Activated T-cell treated with anti-CD3 and anti-CD28 coated beads, Interleukin-2, amount 50 U/mL, for 1 hour (primary cell): Measurements from ENCODE around the gene COA8.
A peak's percentile ranks its signal among the peaks of the same experiment; 100 is the strongest.

Experiments used
- DNase-seq: peaks from one replicate; pipeline ENCODE4 v3.0.0-alpha.2; 2020

Gene COA8

DNA sequence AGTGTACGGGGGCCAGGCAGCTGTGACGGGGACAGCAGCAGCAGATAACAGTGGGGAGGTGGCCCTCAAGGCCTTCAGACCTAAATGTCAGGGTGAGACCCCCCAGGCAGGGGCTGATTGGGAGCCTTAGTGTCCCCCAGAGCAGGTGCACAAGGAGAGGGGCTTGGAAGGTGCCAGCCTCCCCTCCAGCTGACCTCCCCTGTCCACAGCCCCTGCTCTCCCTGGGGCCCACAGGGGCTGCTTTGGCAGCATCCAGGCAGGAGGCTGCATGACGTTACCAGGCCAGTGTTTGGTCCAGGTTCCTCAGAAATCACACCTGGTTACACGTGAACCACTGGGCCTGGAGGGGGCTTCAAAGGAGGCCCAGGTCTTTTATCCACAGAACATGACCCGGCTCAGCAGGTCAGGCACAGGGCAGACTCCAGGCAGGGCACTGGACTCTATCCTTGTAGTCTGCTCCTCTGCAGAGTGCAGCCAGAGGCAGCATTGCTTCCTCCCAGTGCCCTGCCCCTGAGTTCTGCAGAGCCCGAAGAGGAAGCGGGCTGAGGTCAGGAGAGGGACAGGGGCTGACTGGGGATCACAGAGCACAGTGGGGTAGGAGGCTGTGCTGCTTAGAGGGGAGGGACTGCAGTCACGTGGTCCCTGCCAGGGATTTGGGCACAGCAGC is 36.4 kb upstream of the COA8 start:
- DNase-seq: no peak

DNA sequence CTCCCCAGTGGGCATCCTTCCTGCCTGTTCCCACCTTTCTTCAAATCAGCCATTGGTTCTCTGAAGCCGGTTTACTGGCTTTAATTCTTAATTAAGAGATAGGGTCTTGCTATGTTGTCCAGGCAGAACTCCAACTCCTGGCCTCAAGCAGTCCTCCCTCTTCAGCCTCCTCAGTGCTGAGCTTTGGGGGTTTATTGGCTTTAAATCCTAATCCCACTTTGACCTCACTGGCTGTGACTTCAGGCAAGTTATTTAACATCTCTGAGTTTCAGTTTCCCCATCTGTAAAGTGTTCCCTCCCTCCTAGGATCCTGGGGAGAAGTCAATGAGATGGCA is 35.9 kb upstream of the COA8 start:
- no peak for DNase-seq

DNA sequence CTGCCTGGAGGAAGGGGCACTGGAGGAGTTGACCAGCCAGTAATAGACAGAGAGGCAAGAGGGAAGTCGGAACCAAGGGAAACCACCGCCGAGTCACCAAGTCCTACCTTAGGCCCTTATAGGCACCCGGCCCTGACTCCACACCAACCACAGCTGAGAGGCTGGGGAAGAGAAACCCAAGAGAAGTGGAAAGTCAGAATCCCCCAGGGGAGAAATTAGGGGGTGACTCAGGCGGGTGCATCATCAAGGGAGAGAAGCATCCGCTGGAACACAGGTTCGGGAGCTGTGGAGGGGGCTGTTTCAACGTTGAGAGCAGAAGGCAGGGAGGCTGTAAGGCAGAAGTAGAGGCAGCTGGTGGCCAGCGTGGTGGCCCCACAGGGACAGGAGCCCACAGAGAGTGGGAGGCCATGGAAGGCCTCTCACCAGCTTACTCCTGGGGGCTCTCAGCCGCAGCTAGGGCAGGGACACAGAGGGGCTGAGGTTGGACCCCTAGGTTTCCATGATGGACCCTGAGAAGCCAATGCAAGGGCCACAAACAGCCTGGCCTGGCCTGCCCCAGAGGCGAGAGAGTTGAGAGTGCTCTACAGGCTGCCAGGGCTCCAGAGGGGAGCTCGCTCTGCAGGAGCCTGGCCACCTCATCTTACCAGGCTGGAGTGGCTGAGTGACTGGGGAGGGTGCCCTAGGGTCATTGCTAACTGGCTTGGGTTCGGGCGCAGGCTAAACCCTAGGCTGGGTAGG is 35.2 kb upstream of the COA8 start:
- DNase-seq: no peak

DNA sequence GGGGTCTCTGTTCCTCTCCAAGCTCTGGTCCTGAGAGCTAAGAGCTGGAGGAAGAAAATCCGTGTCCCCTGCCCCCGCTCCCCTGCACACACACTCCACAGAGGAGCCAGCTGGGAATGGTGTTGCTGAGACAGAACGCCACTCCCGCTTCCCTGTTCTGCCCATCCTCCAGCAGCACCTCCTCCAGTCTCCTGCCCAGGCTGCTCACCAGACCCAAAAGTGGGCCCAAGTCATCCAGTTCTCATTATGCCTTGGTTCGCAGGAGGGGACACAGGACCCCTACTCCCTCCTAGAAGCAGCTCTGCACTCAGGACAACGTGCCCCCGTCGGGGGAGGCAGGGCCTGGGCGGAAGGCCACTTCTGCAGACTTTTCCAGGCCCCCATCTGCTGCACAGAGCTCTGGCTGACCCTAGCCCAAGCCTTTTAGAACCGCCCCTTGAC is 34.6 kb upstream of the COA8 start:
- DNase-seq: no peak

DNA sequence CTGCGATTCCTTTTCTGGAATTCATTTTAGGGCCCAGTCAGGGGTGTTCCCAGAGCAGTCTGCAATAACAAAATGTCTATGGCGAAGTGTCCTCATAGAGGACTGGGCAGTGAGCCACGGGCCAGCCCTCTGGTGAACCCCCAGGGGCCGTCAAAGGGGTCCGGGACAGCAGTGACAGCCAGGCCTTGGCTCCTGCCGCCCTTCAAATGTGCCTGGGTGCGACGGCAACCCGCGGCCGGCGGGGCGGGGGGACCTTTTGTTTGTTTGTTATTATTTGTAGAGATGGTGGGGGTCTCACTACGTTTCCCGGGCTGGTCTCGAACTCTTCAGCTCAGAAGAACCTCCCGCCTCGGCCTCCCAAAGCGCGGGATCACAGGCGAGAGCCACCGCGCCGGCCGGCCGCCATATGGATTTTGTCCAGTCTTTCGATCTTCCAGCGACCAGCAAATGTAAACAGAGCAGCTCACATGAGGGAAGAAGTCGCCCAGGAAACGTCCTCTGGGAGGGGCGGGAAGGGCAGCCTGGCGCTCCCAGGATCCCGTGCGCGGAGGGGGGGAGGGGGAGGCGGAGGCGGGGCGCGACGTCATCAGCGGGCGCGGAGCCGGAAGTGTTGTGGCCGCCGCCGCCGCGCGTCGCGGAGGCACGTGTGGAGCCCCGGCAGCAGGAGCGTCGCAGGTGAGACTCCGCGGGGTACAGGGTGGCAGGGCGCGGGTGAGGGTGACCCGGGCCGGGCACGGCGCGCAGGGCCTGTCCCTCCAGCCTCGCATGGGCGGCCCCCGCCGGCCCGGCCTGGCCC is 34.0 kb upstream of the COA8 start, which contains the start of gene TRMT61A:
TSS of gene TRMT61A (plus strand) at position 610 of the 796 bp plus-strand sequence. CDS start 783 bp downstream, outside the sequence.
- DNase-seq: peak; percentile 84

DNA sequence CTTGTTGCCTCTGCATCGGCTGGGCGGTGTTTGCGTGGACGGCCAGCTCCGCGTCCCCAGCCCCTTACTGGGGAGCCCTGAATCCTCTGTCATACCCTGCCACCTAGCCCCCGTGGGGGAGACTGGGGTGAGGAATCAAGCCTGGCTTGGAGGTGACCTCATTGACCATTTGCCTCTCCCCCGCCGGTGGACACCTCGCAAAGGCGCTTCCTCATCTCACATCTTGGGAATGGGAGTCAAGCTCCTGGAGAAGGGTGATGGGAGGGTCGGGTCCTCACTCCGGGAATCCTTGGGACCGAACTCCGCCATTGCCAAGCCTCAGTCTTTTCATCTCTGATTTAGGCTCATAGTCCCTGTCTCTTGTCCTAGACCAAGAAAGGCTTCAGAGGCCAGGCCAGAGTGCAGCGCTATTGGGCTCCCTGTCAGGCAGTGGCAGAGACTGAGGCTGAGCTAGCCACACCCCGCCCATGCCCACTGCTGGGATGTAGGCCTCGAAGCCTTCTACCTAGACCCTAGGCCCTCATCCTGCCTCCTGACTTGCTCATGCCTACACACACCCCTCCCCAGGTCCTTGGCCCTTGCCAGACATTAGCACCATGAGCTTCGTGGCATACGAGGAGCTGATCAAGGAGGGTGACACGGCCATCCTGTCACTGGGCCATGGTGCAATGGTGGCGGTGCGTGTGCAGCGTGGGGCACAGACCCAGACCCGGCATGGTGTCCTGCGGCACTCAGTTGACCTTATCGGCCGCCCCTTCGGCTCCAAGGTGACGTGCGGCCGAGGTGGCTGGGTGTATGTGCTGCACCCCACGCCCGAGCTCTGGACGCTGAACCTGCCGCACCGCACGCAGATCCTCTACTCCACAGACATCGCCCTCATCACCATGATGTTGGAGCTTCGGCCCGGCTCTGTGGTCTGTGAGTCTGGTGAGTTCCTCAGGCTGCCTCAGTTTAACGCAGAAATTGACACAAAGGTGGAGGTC is 33.1 kb upstream of the COA8 start:
- DNase-seq: no peak

DNA sequence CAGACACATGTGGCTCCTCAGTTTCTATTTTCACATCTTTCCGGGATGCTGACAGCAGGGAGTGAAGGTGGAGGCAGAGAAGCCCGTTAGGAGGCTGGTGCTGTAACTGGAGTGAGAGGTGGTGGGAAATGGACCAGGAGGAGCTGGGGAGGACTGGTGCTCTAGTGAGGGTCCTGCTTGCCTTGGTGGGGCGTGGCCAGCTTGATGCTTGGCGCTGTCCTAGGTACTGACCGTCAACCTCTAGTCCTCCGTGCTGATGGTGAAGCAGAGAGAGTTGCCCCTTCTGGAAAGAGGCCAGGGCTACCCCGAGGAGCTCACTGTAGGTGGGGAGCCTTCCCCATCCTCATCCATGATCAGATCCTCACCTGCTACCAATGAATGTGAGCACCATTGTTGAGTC is 32.4 kb upstream of the COA8 start:
- no peak for DNase-seq

DNA sequence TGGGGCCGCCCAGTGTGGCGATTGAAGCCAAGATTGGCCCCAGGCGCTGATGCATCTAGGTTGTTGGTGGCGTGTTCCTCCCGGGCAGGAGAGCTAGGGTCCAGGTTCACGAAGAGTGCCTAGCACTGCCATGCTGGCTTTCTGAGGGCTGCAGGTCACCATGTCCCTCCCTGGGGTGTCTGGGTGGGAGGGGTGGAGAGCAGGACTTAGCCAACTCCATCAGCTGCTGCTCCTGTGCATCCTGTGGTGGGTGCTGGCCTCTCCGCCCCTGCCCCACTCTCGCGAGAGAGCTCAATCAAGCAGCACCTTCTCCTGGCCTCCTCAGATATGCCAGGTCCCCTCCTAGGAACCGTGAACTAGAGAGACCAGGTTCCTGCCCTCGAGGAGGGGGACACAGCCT is 31.9 kb upstream of the COA8 start:
- no peak for DNase-seq

DNA sequence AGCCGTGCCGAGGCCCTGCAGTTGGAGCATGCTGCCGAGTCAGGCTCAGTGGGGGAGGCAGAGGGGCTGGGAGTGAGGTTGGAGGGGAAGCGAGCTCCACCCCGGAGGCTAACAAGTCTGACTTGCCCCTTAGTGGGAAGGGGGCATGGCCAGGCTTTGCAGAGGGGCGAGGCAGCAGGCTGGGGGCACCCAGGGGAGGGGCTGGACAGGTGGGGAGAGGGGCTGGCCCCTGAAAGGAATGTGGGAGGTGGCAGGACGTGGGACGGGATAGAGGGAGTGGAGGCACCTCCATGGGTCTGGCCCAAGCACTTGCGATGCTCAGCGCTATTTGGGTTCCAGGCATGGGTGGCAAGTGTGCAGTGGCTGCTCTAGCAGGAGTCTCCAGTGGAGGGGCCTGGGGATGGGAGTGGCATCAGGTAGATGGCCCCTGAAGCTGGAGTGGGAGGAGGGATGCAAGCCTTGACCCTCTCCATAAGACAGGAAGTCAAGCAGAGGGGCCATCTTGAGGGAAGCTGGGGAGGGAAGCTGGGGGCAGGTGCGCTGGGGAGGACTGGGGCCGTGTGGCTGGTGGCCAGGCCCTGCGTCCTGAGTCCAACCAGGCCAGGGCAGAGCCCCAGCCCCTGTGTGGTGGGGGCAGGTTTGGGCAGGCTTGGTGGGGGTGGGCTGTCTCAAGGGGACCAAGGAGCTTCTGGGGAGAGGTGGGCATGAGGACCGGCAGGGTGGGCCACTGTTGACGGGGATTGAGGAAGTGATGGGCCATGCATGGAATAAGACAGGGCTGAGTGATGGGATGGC is 31.1 kb upstream of the COA8 start:
- no peak for DNase-seq

DNA sequence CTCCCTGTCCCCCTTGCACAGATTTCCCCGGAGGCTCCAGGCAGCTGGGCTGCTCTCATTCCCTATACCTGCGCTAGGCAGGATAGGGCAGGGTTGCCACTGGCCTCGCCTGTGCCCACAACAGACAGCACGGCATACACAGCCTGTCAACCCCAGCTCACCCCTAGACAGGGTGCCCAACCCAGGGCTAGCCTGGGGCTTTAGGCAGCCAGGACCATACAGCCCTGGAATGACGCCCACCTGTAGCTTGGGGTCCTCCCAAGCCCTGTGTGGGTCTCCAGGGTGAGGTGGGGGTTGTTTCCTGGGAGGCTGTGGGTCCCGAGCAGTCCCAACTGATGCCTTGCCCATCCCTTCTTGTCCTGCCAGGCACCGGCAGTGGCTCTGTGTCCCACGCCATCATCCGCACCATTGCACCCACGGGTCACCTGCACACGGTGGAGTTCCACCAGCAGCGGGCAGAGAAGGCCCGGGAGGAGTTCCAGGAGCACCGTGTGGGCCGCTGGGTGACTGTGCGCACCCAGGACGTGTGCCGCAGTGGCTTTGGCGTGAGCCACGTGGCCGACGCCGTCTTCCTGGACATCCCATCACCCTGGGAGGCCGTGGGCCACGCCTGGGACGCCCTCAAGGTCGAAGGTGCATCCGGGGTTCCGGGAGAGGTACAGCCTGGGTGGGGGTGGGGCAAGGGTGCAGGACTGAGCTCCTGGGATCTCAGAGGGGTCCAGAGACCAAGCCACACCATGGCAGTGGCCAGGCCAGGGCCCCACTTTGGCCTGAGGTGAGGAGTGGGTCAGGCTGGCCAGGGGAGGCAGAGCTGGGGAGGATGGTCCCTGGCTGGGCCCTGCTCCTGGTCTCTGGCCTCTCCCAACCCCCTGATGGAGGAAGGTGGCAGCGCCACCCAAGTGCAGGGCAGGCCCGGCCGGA is 30.3 kb upstream of the COA8 start:
- no peak for DNase-seq

DNA sequence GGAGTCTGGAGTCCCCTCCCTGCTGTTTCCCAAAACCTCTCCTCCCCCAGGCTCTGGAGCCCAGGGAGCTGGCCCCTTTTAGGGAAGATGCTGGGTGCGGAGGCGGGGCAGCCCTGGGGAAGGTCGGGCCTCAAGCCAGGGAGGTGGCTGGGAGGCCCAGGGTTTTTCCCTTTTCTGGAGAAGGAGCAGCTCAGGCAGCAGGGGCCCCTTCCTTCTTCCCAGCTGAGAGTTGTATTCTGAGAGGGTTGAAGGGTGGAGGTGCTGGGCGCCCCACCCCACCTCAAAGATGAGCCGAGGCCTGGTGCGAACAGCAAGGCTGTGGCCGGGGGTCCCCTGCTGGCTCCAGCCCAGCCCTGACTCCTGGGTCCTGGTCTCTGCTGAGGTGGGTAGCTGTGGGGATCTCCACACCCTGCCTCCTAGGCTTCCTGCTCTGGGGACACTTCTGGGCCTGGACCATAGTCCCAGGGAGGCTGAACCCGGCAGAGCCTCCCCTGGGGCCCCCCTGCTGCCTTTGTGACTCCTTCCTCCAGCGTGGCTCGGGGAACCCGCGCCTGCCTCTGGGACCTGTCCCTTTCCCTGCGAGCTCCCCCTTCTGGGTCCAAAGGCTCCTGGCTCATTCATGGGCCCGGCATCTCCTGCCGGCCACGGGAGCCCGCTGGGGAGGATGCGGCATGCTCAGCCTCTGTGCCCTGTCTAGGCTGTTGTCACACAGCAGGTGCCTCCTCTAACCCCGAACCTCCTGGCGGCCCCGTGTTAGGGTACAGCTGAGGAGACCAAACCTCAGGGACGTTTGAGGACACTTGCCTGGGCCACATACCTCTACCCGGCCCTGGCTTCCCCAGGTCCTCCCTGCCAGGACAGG is 29.4 kb upstream of the COA8 start:
- DNase-seq: no peak

DNA sequence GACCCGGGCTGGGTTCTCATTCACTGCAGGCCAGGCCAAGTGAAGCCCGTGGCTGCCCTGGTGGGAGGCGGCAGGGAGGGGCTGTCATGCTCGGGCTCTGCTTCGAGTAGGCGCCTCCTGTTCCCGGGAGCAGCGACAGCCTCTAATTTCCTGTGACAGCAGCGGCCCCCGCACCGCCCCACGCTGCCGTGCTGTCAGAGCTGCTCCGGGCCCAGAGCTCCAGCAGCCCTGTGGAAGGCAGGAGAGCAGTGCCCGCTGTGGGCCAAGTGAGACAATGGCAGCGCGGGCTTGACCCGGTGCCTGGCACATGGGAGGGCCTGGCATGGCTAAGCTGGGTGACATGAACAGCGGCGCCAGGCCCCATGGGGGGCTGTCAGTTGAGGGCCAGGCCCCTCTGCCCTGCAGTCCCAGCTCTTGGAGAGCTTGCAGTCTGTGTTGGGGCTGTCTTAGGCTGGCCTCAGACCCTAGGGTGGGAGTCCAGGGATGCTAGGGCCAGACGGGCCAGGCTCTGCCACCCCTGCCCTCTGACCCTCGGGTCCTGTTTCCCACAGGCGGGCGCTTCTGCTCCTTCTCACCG is 28.7 kb upstream of the COA8 start:
- no peak for DNase-seq

DNA sequence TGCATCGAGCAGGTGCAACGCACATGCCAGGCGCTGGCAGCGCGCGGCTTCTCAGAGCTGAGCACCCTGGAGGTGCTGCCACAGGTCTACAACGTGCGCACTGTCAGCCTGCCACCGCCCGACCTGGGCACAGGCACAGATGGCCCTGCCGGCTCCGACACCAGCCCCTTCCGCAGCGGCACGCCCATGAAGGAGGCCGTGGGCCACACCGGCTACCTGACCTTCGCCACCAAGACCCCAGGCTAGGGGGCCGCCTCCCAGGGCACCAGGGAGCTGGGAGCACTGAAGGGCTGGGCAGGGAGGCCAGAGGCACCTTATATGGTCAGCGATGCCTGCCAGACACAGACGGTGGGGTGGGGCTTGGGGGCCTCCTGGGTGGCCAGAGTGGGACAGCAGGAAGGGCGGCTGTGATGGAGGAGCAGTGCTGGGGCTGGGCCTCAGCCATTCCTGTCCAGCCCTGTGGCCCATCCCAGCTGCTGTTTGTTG is 28.1 kb upstream of the COA8 start:
- no peak for DNase-seq

DNA sequence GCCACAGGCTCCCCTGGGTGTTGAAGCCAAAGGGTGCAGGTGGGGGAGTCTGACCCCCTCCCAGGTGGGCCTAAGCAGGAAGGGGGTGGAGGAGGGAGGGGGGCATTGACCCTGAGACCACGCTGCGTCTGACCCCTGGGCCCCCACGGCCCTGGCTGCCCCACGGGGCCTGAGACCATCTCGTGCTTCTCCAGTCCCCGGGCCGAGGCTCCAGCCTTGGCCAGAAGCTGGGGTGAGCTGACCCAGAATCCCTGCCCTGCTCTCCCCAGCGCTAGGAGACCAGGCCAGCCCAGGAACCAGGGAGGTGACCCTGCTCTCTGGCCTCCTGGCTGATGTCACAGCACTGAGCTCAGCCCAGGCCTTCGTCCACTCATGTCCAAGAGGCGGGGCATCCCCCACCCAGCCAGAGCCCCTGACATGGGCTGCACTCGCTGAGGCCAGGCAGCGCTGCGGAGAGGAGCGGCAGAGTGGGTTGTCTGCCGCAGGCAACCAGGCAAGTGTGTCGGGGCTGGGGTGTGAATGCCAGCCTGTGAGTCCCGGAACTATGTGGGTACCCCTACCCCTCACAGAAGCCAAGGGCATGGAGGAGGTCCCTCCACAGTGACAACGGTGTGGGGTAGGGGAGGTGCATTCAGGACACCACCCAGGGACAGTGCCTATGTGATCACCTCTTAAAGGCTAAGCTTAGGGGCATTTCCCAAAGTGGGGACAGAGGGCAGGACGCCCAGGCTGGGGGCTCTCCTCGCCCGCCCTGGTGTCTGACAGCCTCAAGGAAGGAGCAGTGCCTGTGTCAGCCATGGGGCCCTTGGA is 27.5 kb upstream of the COA8 start:
- no peak for DNase-seq

DNA sequence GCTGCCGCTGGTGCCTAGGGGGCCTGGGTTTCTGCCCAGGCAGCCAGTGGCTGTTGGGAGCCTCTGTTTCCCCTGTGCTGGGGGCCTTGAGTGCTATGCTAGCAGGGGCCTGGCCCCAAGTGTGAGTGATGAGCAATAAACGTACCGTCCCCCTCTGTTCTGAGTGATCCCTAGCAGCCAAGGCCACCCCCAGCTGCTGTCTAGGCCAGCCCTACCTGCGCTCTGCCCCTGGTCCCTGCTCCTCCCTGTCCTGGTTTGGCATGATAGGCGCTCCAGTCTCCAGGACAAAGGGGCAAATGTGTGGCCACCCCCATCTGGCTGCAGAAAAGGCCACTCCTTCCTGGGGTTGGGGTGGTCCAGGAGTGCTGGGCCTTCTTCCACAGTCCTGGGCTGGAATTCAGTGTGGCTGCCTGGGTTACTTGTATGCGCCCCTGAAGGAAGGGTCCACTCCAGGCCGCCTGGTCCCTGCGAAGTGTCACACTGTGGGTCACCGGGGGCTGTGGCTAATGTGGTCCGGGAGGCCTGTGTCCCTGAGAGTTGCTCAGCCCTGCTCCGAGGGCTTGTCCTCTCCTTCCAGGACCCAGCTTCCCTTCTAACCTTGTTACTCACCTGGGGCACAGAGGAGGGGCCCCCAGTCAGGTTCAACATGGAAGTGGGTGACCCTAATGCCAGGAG is 26.7 kb upstream of the COA8 start:
- DNase-seq: no peak

DNA sequence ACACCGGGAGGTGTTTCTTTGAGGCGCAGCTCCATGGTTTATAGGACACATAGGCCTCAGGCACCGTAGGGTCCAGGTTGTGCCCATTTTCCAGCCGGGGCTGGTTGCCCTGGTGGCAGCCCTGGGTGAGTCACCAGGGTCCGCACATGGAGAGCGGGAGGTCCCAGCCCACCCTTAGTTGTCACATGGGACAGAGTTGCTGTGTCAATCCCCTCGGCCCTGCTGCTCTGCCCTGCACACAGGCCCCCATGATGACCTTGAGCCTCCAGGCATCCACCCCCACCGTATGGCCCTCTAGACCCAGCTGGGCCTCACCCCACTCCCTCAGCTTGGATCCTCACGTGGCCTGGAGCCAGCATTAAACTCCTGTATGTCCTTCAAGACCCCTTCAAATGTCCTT is 26.1 kb upstream of the COA8 start:
- DNase-seq: no peak

DNA sequence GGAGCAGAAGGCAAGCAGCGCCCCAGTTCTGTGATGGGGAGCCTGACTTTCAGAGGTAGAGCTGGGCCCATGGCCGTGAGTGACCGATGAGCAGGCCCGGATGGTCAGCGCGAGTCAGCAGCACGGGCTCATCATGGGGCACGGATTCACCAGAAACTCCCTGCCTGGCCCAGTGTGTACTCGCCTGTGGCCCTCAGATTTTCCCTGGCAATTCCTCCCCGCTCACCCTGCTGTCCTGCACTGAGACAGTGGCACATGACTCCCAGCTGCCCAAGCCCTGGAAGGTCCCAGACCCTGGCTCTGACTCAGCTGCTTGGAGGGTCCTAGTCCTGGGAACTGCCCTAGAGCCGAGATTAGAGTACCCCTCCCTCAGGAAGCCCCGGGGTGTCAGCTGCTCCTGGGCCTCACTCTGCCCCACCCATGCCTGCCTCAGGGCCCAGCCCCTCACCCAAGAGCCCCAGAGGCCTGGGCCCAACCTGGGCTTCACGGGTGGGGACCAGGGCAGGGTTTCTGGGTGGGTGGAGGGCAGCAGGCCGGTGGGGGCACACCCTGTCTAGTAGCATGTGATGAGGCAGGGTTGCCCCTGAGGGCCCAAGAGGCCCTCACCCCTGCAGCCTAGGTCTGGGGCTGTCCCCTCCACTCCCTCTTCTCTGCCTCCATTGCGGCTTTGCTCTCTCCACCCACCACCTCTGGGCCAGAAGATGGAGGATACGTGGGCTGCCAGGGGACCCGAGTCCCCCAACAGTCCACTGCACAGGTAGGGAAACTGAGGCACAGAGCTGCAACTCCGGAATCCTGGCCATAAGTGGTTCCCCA is 25.4 kb upstream of the COA8 start:
- no peak for DNase-seq
